Endodermal cell (in vitro differentiated cells): ENCODE measurements around the gene PDHB. TPM values are rescaled to one million over a fixed set of nuclear protein-coding genes. Genes with fewer than 3 reads are reported as not detected.

Experiments used
- DNase-seq: peaks from one replicate; pipeline ENCODE4 v3.0.0-alpha.2; 2017
- H3K27ac ChIP-seq: 2 replicates; pipeline ENCODE4 v1.5.1; 2013; ENCODE audit warnings: mild to moderate bottlenecking, low read depth, low read length, moderate library complexity
- H3K27me3 ChIP-seq: 2 replicates; pipeline ENCODE4 v1.6.1; 2013; ENCODE audit warnings: mild to moderate bottlenecking, low read length, moderate library complexity; ENCODE audit not compliant: insufficient read depth, control insufficient read depth, poor library complexity, severe bottlenecking
- H3K36me3 ChIP-seq: 2 replicates; pipeline ENCODE4 v1.7.0; 2013; ENCODE audit warnings: mild to moderate bottlenecking, low read length, moderate library complexity; ENCODE audit not compliant: control insufficient read depth, insufficient read depth
- H3K4me1 ChIP-seq: one replicate; pipeline ENCODE4 v1.7.0; 2013; ENCODE audit warnings: low read length; ENCODE audit not compliant: control insufficient read depth, insufficient read depth
- H3K4me3 ChIP-seq: 2 replicates; pipeline ENCODE4 v1.5.1; 2013; ENCODE audit warnings: mild to moderate bottlenecking, low read length, moderate library complexity
- H3K9ac ChIP-seq: 2 replicates; pipeline ENCODE4 v1.6.1; 2013; ENCODE audit warnings: mild to moderate bottlenecking, low read length, moderate library complexity; ENCODE audit not compliant: poor library complexity, severe bottlenecking; ENCODE audit errors: extremely low read depth
- H3K9me3 ChIP-seq: 2 replicates; pipeline ENCODE4 v1.6.1; 2013; ENCODE audit warnings: mild to moderate bottlenecking, low read length, moderate library complexity; ENCODE audit not compliant: control insufficient read depth
- H3K27ac Mint-ChIP-seq: 2 replicates; pipeline ENCODE4 v1.8.0; 2020; ENCODE audit warnings: mixed read lengths
- H3K27me3 Mint-ChIP-seq: 2 replicates; pipeline ENCODE4 v1.8.0; 2021; ENCODE audit warnings: mild to moderate bottlenecking, mixed read lengths; ENCODE audit not compliant: insufficient read depth
- H3K36me3 Mint-ChIP-seq: 2 replicates; pipeline ENCODE4 v1.8.0; 2020; ENCODE audit warnings: low read depth, mixed read lengths
- H3K4me1 Mint-ChIP-seq: 2 replicates; pipeline ENCODE4 v1.8.0; 2020; ENCODE audit warnings: mixed read lengths
- H3K4me3 Mint-ChIP-seq: 2 replicates; pipeline ENCODE4 v1.8.0; 2020; ENCODE audit warnings: mild to moderate bottlenecking, moderate library complexity, mixed read lengths
- H3K9me3 Mint-ChIP-seq: 2 replicates; pipeline ENCODE4 v1.8.0; 2020; ENCODE audit warnings: mild to moderate bottlenecking, mixed read lengths
- WGBS, 2 experiments: methylation state at CpG; one replicate each; pipeline versions ENCODE4 v1.1.5 to v1.1.7; 2013; ENCODE audit warnings: missing lambda C conversion rate in 2 of 2, mixed read lengths in 1 of 2; ENCODE audit not compliant: insufficient coverage in 1 of 2, insufficient read length in 1 of 2; 5-methylcytosine and 5-hydroxymethylcytosine counted together
- total RNA-seq, 2 donors: library from RNA; stranded (reverse); fragmentation: NEBNext Ultra II Directional in 1 of 2; extraction: Animal tissue kit (Norgen Biotek cat#: 25700) in 1 of 2; gene quantifications; 2 replicates in 1 of 2; 3 replicates in 1 of 2; pipeline ENCODE4 v1.2.1, GENCODE V29; 2021
- TF ChIP-seq, protein P1 (sequence below): fragments of 200-600 bp; sonication (generic); conservative IDR thresholded peaks from 2 replicates; pipeline ENCODE4 v1.5.0; 2021; ENCODE audit warnings: antibody characterized with exemption, mild to moderate bottlenecking

Gene PDHB
- total RNA-seq, 2 donors from 2014 or later = 127 to 159 TPM

- Mint-ChIP-seq H3K9me3 (peaks cover 1% of the 10 kb centered on the region), H3K27me3 (no peaks in the 10 kb centered on the region), H3K36me3 (peaks cover 28% of the 10 kb centered on the region), H3K4me3 (peak overlapping the region; percentile 90), H3K27ac (peak overlapping the region; percentile 98), H3K4me1 (peaks cover 37% of the 10 kb centered on the region)
- TF ChIP-seq, protein P1, sequence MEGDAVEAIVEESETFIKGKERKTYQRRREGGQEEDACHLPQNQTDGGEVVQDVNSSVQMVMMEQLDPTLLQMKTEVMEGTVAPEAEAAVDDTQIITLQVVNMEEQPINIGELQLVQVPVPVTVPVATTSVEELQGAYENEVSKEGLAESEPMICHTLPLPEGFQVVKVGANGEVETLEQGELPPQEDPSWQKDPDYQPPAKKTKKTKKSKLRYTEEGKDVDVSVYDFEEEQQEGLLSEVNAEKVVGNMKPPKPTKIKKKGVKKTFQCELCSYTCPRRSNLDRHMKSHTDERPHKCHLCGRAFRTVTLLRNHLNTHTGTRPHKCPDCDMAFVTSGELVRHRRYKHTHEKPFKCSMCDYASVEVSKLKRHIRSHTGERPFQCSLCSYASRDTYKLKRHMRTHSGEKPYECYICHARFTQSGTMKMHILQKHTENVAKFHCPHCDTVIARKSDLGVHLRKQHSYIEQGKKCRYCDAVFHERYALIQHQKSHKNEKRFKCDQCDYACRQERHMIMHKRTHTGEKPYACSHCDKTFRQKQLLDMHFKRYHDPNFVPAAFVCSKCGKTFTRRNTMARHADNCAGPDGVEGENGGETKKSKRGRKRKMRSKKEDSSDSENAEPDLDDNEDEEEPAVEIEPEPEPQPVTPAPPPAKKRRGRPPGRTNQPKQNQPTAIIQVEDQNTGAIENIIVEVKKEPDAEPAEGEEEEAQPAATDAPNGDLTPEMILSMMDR = no peak
- Histone ChIP-seq H3K9ac (peak overlapping the region; percentile 42), H3K9me3 (peaks cover 5% of the 10 kb centered on the region), H3K4me3 (peak overlapping the region; percentile 6), H3K27ac (peak overlapping the region; percentile 35), H3K36me3 (peaks cover 28% of the 10 kb centered on the region), H3K4me1 (peaks cover 14% of the 10 kb centered on the region), H3K27me3 (no peaks in the 10 kb centered on the region)
- peak; percentile 86 for DNase-seq
- WGBS, 2 experiments = 40 to 66% methylated on average over 2 to 11 of the region's 11 CpGs
Measured at GRCh38 chr3:58434511-58434910, 879 bp upstream of the PDHB start.

GRCh38 chr3:58434168-58434504, 504 bp upstream of the PDHB start:
- no peaks in the 10 kb centered on the region for H3K27me3 ChIP-seq
- Mint-ChIP-seq H3K9me3 (peaks cover 1% of the 10 kb centered on the region), H3K4me3 (peak overlapping the region; percentile 90), H3K27me3 (no peaks in the 10 kb centered on the region), H3K4me1 (peaks cover 37% of the 10 kb centered on the region), H3K27ac (peak overlapping the region; percentile 98), H3K36me3 (peaks cover 31% of the 10 kb centered on the region)
- H3K36me3 ChIP-seq = peaks cover 32% of the 10 kb centered on the region
- DNase-seq = no peak
- H3K9ac ChIP-seq = peak overlapping the region; percentile 42
- peak overlapping the region; percentile 6 for H3K4me3 ChIP-seq
- no peak overlapping the region for H3K27ac ChIP-seq
- peaks cover 5% of the 10 kb centered on the region for H3K9me3 ChIP-seq
- peaks cover 14% of the 10 kb centered on the region for H3K4me1 ChIP-seq
- WGBS, 2 experiments = 67 to 84% methylated on average over 3 of the region's 3 CpGs
- TF ChIP-seq, protein P1 = no peak

DNA sequence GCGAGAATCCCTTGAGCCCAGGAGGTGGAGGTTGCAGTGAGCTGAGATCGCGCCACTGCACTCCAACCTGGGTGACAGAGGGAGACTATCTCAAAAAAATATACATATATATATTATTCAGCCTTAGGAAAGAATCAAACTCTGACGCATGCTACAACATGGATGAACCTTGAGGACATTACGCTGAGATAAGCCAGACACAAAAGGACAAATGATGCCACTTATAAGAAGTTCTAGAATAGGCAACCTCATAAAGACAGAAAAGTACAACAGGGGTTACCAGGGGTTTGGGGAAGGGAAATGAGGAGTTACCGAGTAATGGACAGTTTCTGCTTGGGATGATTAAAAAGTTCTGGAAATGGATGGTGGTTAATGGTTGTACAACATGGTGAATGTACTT, 727 bp downstream of the PDHB start:
- Mint-ChIP-seq H3K27me3 (no peaks in the 10 kb centered on the region), H3K36me3 (peaks cover 44% of the 10 kb centered on the region), H3K4me1 (peaks cover 37% of the 10 kb centered on the region), H3K27ac (peak overlapping the region; percentile 98), H3K9me3 (no peaks in the 10 kb centered on the region), H3K4me3 (peak overlapping the region; percentile 90)
- H3K4me1 ChIP-seq = peaks cover 14% of the 10 kb centered on the region
- TF ChIP-seq, protein P1 = no peak
- DNase-seq = peak; percentile 46
- H3K4me3 ChIP-seq = peak overlapping the region; percentile 99
- H3K9me3 ChIP-seq = no peaks in the 10 kb centered on the region
- H3K36me3 ChIP-seq = peaks cover 44% of the 10 kb centered on the region
- no peaks in the 10 kb centered on the region for H3K27me3 ChIP-seq
- peak overlapping the region; percentile 95 for H3K27ac ChIP-seq
- peak overlapping the region; percentile 86 for H3K9ac ChIP-seq
- WGBS, 2 experiments = 54% methylated on average over 3 to 4 of the region's 6 CpGs
